Thymus (tissue), 11 donors: ENCODE data around the gene PPP1R1B. TPM values are rescaled to one million over a fixed set of nuclear protein-coding genes. Genes with fewer than 3 reads are reported as not detected.
A peak's percentile ranks its signal among the peaks of the same experiment; 100 is the strongest.

ENCODE experiments used
- DNase-seq, 9 donors: peaks; one replicate each; pipeline ENCODE4 v3.0.0-alpha.2; 2013; ENCODE audit warnings: low spot score in 9 of 9, low read depth in 6 of 9, missing footprints in 1 of 9
- H3K27ac ChIP-seq, 2 donors: one replicate each; pipeline ENCODE4 v1.5.1; 2013; ENCODE audit warnings: control low read depth in 1 of 2, low read depth in 1 of 2, low read length in 1 of 2, mild to moderate bottlenecking in 1 of 2, moderate library complexity in 1 of 2
- H3K27me3 ChIP-seq, 2 donors: one replicate each; pipeline ENCODE4 v1.5.1; 2013; ENCODE audit warnings: low read length in 1 of 2; ENCODE audit not compliant: control insufficient read depth in 2 of 2, insufficient read depth in 1 of 2
- H3K36me3 ChIP-seq, 2 donors: one replicate each; pipeline ENCODE4 v1.5.1; 2013; ENCODE audit warnings: low read length in 1 of 2, mild to moderate bottlenecking in 1 of 2, moderate library complexity in 1 of 2; ENCODE audit not compliant: control insufficient read depth in 2 of 2, insufficient read depth in 2 of 2
- H3K4me1 ChIP-seq, 2 donors: one replicate each; pipeline ENCODE4 v1.5.1; 2013; ENCODE audit warnings: low read length in 2 of 2; ENCODE audit not compliant: control insufficient read depth in 2 of 2, insufficient read depth in 2 of 2
- H3K4me3 ChIP-seq, 2 donors: one replicate each; pipeline ENCODE4 v1.5.1; 2013; ENCODE audit warnings: low read length in 2 of 2, control low read depth in 1 of 2, mild to moderate bottlenecking in 1 of 2
- H3K9me3 ChIP-seq, 2 donors: one replicate each; pipeline ENCODE4 v1.5.1; 2013; ENCODE audit warnings: low read length in 1 of 2, mild to moderate bottlenecking in 1 of 2; ENCODE audit not compliant: control insufficient read depth in 2 of 2, insufficient read depth in 1 of 2
- WGBS: extraction: QIAGEN DNeasy Blood & Tissue Kit; methylation state at CpG from one replicate; pipeline ENCODE4 v1.1.7; 2013; 5-methylcytosine and 5-hydroxymethylcytosine counted together
- polyA plus RNA-seq: library from polyadenylated mRNA; stranded (reverse); fragments of 200-250 nt; gene quantifications from one replicate; pipeline ENCODE4 v1.2.3, GENCODE V29; 2013
- total RNA-seq: library from RNA; stranded (reverse); fragments of 120-200 nt; gene quantifications from one replicate; pipeline ENCODE4 v1.2.4, GENCODE V29; 2013
- donor health status: healthy.

Gene PPP1R1B
- total and polyA plus RNA-seq, 2 donors, result 1.3 to 1.8 TPM

- Histone ChIP-seq H3K36me3 (peaks cover 24 to 40% of the 10 kb centered on the region in 2 donors), H3K4me3 (no peak overlapping the region), H3K9me3 (no peaks in the 10 kb centered on the region), H3K4me1 (peaks cover 3 to 9% of the 10 kb centered on the region in 2 donors), H3K27me3 (no peaks in the 10 kb centered on the region), H3K27ac (no peak overlapping the region)
- no peak for DNase-seq
- WGBS, result 96% methylated on average over 12 of the region's 12 CpGs
Observed at GRCh38 chr17:39653316-39653661, 26.5 kb downstream of the PPP1R1B start.

GRCh38 chr17:39653662-39654331 is 27.0 kb downstream of the PPP1R1B start:
- Histone ChIP-seq H3K4me3 (no peak overlapping the region), H3K36me3 (peaks cover 26 to 42% of the 10 kb centered on the region in 2 donors), H3K27me3 (no peaks in the 10 kb centered on the region), H3K4me1 (peaks cover 5 to 14% of the 10 kb centered on the region in 2 donors), H3K27ac (no peak overlapping the region), H3K9me3 (no peaks in the 10 kb centered on the region)
- WGBS, result 82% methylated on average over 14 of the region's 14 CpGs
- DNase-seq, result peak in 5 of 9 donors; percentile 57 to 76 (median 64)

- Histone ChIP-seq H3K4me3 (no peak overlapping the region), H3K36me3 (peaks cover 32 to 46% of the 10 kb centered on the region in 2 donors), H3K27ac (no peak overlapping the region), H3K4me1 (peaks cover 15 to 27% of the 10 kb centered on the region in 2 donors), H3K27me3 (no peaks in the 10 kb centered on the region), H3K9me3 (no peaks in the 10 kb centered on the region)
- WGBS, result 95% methylated on average over 2 of the region's 2 CpGs
- no peak for DNase-seq
Observed at GRCh38 chr17:39655105-39655504, 28.4 kb downstream of the PPP1R1B start.

GRCh38 chr17:39658346-39658745 is 31.6 kb downstream of the PPP1R1B start:
- peaks cover 64 to 72% of the 10 kb centered on the region in 2 donors for H3K36me3 ChIP-seq

GRCh38 chr17:39658760-39659159 is 32.0 kb downstream of the PPP1R1B start:
- Histone ChIP-seq H3K9me3 (no peaks in the 10 kb centered on the region), H3K27me3 (no peaks in the 10 kb centered on the region), H3K36me3 (peaks cover 64 to 69% of the 10 kb centered on the region in 2 donors), H3K4me1 (peaks cover 19 to 42% of the 10 kb centered on the region in 2 donors), H3K4me3 (no peak overlapping the region), H3K27ac (peak overlapping the region in 1 of 2 donors; percentile 48)
- 92% methylated on average over 3 of the region's 3 CpGs for WGBS
- DNase-seq, result no peak

More at GRCh38 chr17:39658346-39658745, 31.6 kb downstream of the PPP1R1B start:
- Histone ChIP-seq H3K9me3 (no peaks in the 10 kb centered on the region), H3K4me1 (peaks cover 19 to 42% of the 10 kb centered on the region in 2 donors), H3K27ac (no peak overlapping the region), H3K27me3 (no peaks in the 10 kb centered on the region), H3K4me3 (no peak overlapping the region)
- 79% methylated on average over 11 of the region's 11 CpGs for WGBS
- peak in 1 of 9 donors; percentile 33 for DNase-seq

GRCh38 chr17:39659279-39660010 is 32.7 kb downstream of the PPP1R1B start:
- DNase-seq, result peak in 2 of 9 donors; percentile 40 to 71
- Histone ChIP-seq H3K27me3 (no peaks in the 10 kb centered on the region), H3K4me3 (no peak overlapping the region), H3K9me3 (no peaks in the 10 kb centered on the region), H3K36me3 (peaks cover 62 to 69% of the 10 kb centered on the region in 2 donors), H3K27ac (peak overlapping the region; percentile 72 to 78), H3K4me1 (peaks cover 19 to 38% of the 10 kb centered on the region in 2 donors)
- 55% methylated on average over 15 of the region's 15 CpGs for WGBS

GRCh38 chr17:39660011-39660360 is 33.2 kb downstream of the PPP1R1B start:
- no peak for DNase-seq
- Histone ChIP-seq H3K4me1 (peaks cover 19 to 38% of the 10 kb centered on the region in 2 donors), H3K4me3 (no peak overlapping the region), H3K36me3 (peaks cover 57 to 69% of the 10 kb centered on the region in 2 donors), H3K9me3 (no peaks in the 10 kb centered on the region), H3K27ac (peak overlapping the region; percentile 72 to 78), H3K27me3 (peaks cover 0 to 5% of the 10 kb centered on the region in 2 donors)
- WGBS, result 83% methylated on average over 5 of the region's 5 CpGs

- Histone ChIP-seq H3K4me1 (peaks cover 19 to 38% of the 10 kb centered on the region in 2 donors), H3K4me3 (no peak overlapping the region), H3K36me3 (peaks cover 54 to 69% of the 10 kb centered on the region in 2 donors), H3K27ac (peak overlapping the region in 1 of 2 donors; percentile 78), H3K9me3 (no peaks in the 10 kb centered on the region), H3K27me3 (peaks cover 4 to 12% of the 10 kb centered on the region in 2 donors)
- no peak for DNase-seq
- WGBS, result 98% methylated on average over 35 of the region's 35 CpGs
Observed at GRCh38 chr17:39660397-39661385, 33.9 kb downstream of the PPP1R1B start.
